Common myeloid progenitor, CD34-positive (primary cell): Measurements from ENCODE around the gene BRD2.
A peak's percentile ranks its signal among the peaks of the same experiment; 100 is the strongest.
"Not testable (repeated sequence)": the region's sequence is repeated elsewhere in the genome, so short reads cannot be mapped to it uniquely, and the experiment has no call there.

ENCODE experiments used
- CTCF ChIA-PET: fragments of 350-600 bp; sonication (Branson Sonifier 250); formaldehyde crosslinking; loops from one replicate; lab custom pipeline; 2021; ENCODE audit warnings: antibody characterized with exemption; lab: Charles Lee
- POLR2A ChIA-PET: fragments of 350-600 bp; sonication (Branson Sonifier 250); formaldehyde crosslinking; loops from one replicate; lab custom pipeline; 2021; ENCODE audit warnings: antibody characterized with exemption; lab: Charles Lee
- DNase-seq, 3 donors: peaks; one replicate each; pipeline versions ENCODE4 v3.0.0 to v3.0.0-alpha.2; 2013
- H3K27ac ChIP-seq, 2 experiments: 1 replicate in 1 of 2; 2 replicates in 1 of 2; pipeline ENCODE4 v1.7.0; 2013; ENCODE audit warnings: inconsistent platforms in 2 of 2, low read length in 2 of 2, mild to moderate bottlenecking in 2 of 2, low read depth in 1 of 2, moderate library complexity in 1 of 2; ENCODE audit not compliant: severe bottlenecking in 2 of 2, insufficient read depth in 1 of 2, poor library complexity in 1 of 2
- H3K27me3 ChIP-seq, 5 experiments: replicated peaks in 2 of 5; 1 replicate in 3 of 5; 2 replicates in 2 of 5; pipeline versions ENCODE4 v1.6.1 to v1.7.0; 2013; ENCODE audit warnings: low read length in 4 of 5, mild to moderate bottlenecking in 2 of 5, moderate library complexity in 2 of 5, inconsistent platforms in 1 of 5; ENCODE audit not compliant: insufficient read depth in 5 of 5, control insufficient read depth in 4 of 5
- H3K36me3 ChIP-seq, 4 experiments: 1 replicate in 2 of 4; 2 replicates in 2 of 4; pipeline versions ENCODE4 v1.6.1 to v1.7.0; 2013; ENCODE audit warnings: low read length in 3 of 4, control low read depth in 1 of 4, mild to moderate bottlenecking in 1 of 4; ENCODE audit not compliant: control insufficient read depth in 4 of 4, insufficient read depth in 4 of 4
- H3K4me1 ChIP-seq, 4 experiments: 1 replicate in 3 of 4; 2 replicates in 1 of 4; pipeline versions ENCODE4 v1.6.1 to v1.7.1; 2013; ENCODE audit warnings: low read length in 3 of 4, mild to moderate bottlenecking in 3 of 4, control low read depth in 1 of 4, inconsistent platforms in 1 of 4, moderate library complexity in 1 of 4; ENCODE audit not compliant: control insufficient read depth in 4 of 4, insufficient read depth in 4 of 4; ENCODE audit errors: control extremely low read depth in 1 of 4
- H3K4me3 ChIP-seq, 7 experiments: 1 replicate in 4 of 7; 2 replicates in 3 of 7; pipeline versions ENCODE4 v1.5.1 to v1.7.0; 2013; ENCODE audit warnings: mild to moderate bottlenecking in 7 of 7, low read length in 6 of 7, moderate library complexity in 6 of 7, inconsistent platforms in 2 of 7, low read depth in 2 of 7, control low read depth in 1 of 7; ENCODE audit not compliant: insufficient read depth in 4 of 7, control insufficient read depth in 1 of 7; ENCODE audit errors: extremely low read depth in 1 of 7
- H3K9me3 ChIP-seq, 5 experiments: 1 replicate in 4 of 5; 2 replicates in 1 of 5; pipeline versions ENCODE4 v1.6.1 to v1.7.1; 2013; ENCODE audit warnings: low read length in 4 of 5, mild to moderate bottlenecking in 2 of 5, inconsistent platforms in 1 of 5, low read depth in 1 of 5, moderate library complexity in 1 of 5; ENCODE audit not compliant: control insufficient read depth in 4 of 5, insufficient read depth in 2 of 5; ENCODE audit errors: control extremely low read depth in 1 of 5
- WGBS: methylation state at CpG from one replicate; pipeline ENCODE4 v1.1.5; 2013; ENCODE audit not compliant: insufficient coverage; 5-methylcytosine and 5-hydroxymethylcytosine counted together

The BRD2 gene

DNA sequence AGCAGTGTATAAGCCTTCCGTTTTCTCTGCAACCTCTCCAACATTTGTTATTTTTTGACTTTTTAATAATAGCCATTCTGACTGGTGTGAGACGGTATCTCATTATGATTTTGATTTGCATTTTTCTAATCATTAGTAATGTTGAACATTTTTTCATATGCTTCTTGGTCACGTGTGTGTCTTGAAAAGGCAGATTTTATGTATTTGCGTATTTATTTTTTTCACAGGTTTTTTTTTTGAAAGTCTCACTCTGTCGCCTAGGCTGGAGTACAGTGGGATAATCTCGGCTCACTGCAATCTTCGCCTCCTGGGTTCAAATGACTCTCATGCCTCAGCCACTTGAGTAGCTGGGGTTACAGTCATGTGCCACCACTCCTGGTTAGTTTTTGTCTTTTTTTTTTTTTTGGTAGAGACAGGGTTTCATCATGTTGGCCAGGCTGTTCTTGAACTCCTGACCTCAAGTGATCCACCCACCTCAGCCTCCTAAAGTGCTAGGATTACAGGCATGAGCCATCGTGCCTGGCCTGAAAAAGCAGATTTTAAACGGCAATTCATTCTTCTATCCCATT is 25.8 kb upstream of the BRD2 start:
- ChIA-PET POLR2A (interaction anchor here (0.5 to 3.4 kb wide), 3 partner anchors 10 to 44 kb away, joined by 3 to 24 read pairs (median 5); partner anchors contain the start of gene HLA-DMA), CTCF (interaction anchor here (1.0 to 5.4 kb wide), 12 partner anchors 8 to 104 kb away, joined by 3 to 60 read pairs (median 6); partner anchors contain the start of genes BRD2, HLA-DMA and TAP2)
- not testable (repeated sequence) for H3K4me3 ChIP-seq, H3K27ac ChIP-seq, H3K27me3 ChIP-seq, H3K36me3 ChIP-seq, H3K9me3 ChIP-seq, DNase-seq
- 93% methylated on average over 5 of the region's 9 CpGs for WGBS
- peaks cover 38 to 66% (median 57%) of the 10 kb centered on the region in 4 experiments for H3K4me1 ChIP-seq

DNA sequence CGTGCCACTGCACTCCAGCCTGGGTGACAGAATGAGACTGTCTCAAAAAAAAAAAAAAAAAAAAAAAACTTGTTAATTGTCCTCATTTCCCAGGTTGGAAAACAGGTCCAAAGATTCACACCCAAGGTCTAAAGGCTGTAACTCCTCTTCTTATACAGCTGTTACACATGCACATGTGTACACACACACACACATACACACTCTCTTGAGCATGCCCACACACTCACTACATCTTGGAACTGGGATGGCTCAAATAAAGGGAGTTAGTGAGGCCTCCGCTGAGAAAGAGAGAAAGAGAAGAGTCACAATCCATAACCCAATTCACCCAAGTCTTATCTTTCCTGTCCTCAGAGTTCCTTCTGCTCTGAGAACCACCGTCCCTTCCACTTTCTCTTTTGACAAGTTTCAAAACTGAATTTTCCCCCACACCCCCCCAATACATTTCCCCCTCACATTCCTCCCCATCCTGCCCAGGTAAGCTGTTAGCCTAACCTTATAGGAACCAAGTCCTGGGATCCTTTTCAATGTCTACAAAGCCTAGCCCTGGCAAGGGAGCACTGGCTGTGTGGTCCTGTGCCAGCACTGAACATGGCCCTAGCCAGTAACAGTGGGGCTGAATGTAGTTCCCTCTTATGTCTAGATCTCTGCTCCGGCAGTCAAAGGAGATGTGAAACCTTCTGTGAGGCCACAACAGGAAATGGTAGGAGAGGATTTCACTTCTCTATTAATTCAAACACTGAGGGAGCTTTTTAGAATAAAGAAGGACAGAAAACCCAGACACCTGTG is 24.3 kb upstream of the BRD2 start:
- H3K27ac ChIP-seq: peak overlapping the region; percentile 47 to 76
- H3K9me3 ChIP-seq: no peaks in the 10 kb centered on the region
- H3K4me1 ChIP-seq: peaks cover 40 to 72% (median 60%) of the 10 kb centered on the region in 4 experiments
- ChIA-PET POLR2A (interaction anchor here (0.6 to 2.3 kb wide), 4 partner anchors 9 to 580 kb away, joined by 3 to 11 read pairs (median 4); partner anchors contain the start of gene HLA-DMA), CTCF (interaction anchor here (0.9 to 3.1 kb wide), 8 partner anchors 9 to 157 kb away, joined by 3 to 39 read pairs (median 12); partner anchors contain the start of genes BRD2 and HLA-DMA)
- H3K4me3 ChIP-seq: peak overlapping the region in 6 of 7 experiments; percentile 45 to 76 (median 64)
- WGBS: 6% methylated on average over 3 of the region's 4 CpGs
- peak; percentile 67 to 89 (median 85) for DNase-seq
- H3K36me3 ChIP-seq: peaks cover 0 to 9% (median 7%) of the 10 kb centered on the region in 4 experiments
- H3K27me3 ChIP-seq: no peaks in the 10 kb centered on the region

DNA sequence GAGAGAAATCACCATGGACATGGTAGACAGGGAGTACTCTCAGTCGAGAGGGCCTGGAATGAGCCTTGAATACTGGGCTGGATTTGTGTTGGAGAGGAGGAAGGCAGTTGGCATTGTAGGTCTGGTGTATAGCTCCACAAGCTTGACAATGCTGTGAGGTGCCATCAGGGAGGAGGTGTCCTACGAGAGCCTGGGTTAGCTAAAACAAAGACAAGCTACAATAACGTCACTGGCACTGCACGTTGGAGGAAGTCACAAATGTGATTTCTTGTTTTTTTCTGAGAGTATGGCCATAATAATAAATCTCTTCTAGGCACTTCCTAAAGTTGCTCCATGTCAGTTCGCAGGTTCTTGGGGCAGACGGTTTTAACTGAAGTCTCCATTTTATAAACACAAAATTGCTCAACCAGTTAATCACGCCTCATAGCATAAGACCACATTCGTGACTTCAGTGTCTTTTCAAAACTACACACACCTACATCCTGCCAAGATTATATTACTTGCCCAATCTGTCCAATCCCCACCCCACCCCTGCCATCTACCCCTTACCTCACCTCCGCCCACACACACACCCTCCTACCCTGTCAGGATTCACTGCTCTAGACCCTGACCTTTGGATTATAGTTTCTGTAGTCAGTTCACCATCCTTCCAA is 23.2 kb upstream of the BRD2 start:
- ChIA-PET CTCF (interaction anchor here (0.9 to 3.1 kb wide), 7 partner anchors 9 to 59 kb away, joined by 3 to 39 read pairs (median 19); partner anchors contain the start of genes BRD2 and HLA-DMA), POLR2A (interaction anchor here (0.6 to 2.3 kb wide), 4 partner anchors 8 to 579 kb away, joined by 3 to 11 read pairs (median 4); partner anchors contain the start of gene HLA-DMA)
- peak overlapping the region in 2 of 7 experiments; percentile 60 to 76 for H3K4me3 ChIP-seq
- H3K9me3 ChIP-seq: no peaks in the 10 kb centered on the region
- no peaks in the 10 kb centered on the region for H3K27me3 ChIP-seq
- peaks cover 40 to 70% (median 63%) of the 10 kb centered on the region in 4 experiments for H3K4me1 ChIP-seq
- DNase-seq: peak in 2 of 3 donors; percentile 46 to 64
- peaks cover 0 to 21% (median 16%) of the 10 kb centered on the region in 4 experiments for H3K36me3 ChIP-seq
- H3K27ac ChIP-seq: peak overlapping the region in 1 of 2 experiments; percentile 76
- 63% methylated on average over 6 of the region's 9 CpGs for WGBS

DNA sequence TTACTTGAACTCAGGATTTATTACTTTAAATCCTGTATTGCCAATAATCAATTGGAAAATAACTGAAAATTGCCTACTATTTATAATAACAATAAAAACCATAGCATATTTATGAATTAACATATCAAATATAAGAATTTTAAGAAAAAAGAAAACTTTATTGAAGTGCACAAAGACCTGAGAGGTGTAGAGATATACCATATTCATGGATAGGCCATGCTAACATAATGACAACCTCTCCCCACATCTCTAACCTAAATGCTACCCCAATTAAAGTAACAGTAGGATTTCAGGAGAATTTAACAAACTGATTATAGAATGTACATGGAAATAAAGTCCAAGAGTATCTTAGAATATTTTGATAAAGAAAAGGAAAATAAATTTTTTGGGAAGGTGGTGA is 22.4 kb upstream of the BRD2 start:
- H3K27ac ChIP-seq: no peak overlapping the region
- no peaks in the 10 kb centered on the region for H3K9me3 ChIP-seq
- POLR2A ChIA-PET: no interaction called here

DNA sequence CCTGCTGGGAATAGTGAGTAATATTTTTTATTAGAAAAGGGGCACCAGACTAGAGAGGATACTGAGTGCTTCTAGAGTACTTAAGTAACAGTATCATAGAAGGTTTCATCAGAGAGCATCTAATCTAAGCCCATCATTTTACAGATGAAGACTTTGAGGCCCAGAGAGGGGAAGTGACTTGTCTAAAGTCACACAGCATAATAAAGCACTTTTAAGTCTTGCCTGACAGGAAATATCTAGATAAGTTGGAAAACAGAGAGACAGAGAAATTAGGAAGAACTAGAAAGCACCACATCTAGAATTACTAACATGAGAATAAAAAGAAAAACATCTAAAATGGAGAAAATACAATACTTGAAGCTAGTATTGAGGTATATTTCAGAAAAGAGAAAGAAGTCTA is 21.5 kb upstream of the BRD2 start:
- H3K36me3 ChIP-seq: peaks cover 2 to 23% (median 18%) of the 10 kb centered on the region in 4 experiments
- no peaks in the 10 kb centered on the region for H3K9me3 ChIP-seq
- H3K4me3 ChIP-seq: no peak overlapping the region
- ChIA-PET POLR2A (interaction anchor here (0.8 kb wide), 1 partner anchor 14 kb away, joined by 3 read pairs; no protein-coding TSS in a partner anchor), CTCF (interaction anchor here (1.0 to 9.4 kb wide), 12 partner anchors 8 to 75 kb away, joined by 3 to 175 read pairs (median 5); no protein-coding TSS in a partner anchor)
- no peak overlapping the region for H3K27ac ChIP-seq
- DNase-seq: no peak
- peaks cover 30 to 68% (median 62%) of the 10 kb centered on the region in 4 experiments for H3K4me1 ChIP-seq
- no peaks in the 10 kb centered on the region for H3K27me3 ChIP-seq

More for the DNA sequence above, 22.4 kb upstream of the BRD2 start:
- DNase-seq: no peak
- H3K4me3 ChIP-seq: no peak overlapping the region
- H3K27me3 ChIP-seq: no peaks in the 10 kb centered on the region
- H3K36me3 ChIP-seq: peaks cover 2 to 23% (median 18%) of the 10 kb centered on the region in 4 experiments
- H3K4me1 ChIP-seq: peaks cover 37 to 69% (median 63%) of the 10 kb centered on the region in 4 experiments
- CTCF ChIA-PET: no interaction called here

DNA sequence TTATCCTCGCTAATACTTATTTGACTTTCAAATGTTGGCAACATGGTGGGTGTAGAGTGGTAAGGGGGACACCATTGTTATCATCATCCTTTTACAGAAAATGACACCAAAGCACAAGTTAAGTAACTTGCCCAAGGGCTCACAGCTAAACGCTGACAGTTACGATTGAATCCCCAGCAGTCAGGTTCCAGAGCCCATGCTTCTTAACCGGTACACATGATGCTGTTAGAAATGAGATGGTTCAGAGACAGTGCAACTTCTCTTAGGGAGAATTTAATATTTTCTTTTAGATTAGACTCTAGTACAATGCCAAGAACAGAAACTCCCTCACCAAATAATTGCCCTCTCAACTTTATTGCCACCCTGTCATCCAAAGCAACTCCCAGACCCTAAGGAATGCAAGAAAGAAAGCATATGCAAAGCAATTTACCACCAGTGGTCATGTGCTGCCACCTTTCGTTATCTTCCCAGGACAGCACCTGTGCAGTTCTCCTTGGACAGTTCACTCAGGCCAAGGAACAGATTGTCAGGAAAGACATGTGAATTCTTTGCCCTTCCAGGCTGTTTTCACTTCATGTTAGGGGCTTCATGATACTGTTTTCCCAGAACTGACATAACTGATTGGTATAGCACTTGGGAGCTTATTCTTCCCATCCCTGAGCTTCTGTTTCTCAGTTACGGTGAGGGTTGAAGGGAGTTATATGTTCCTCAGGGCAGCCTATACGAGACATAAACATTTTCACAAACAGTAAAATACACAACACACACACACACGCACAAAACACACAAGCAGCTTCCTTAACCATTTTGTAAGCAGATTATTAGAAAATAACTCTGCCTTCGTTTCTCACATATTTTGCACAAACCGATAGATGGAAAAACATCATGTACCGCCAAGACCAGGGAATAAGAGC is 20.6 kb upstream of the BRD2 start:
- Histone ChIP-seq H3K4me1 (peaks cover 34 to 68% (median 63%) of the 10 kb centered on the region in 4 experiments), H3K27me3 (no peaks in the 10 kb centered on the region), H3K27ac (no peak overlapping the region), H3K4me3 (no peak overlapping the region), H3K36me3 (peaks cover 2 to 23% (median 18%) of the 10 kb centered on the region in 4 experiments), H3K9me3 (no peaks in the 10 kb centered on the region)
- 81% methylated on average over 6 of the region's 11 CpGs for WGBS
- DNase-seq: peak; percentile 56 to 69 (median 62)
- POLR2A ChIA-PET: interaction anchor here (0.8 kb wide), 1 partner anchor 15 kb away, joined by 3 read pairs; no protein-coding TSS in a partner anchor
- CTCF ChIA-PET: interaction anchor here (0.6 to 9.4 kb wide), 20 partner anchors 8 to 76 kb away, joined by 3 to 175 read pairs (median 4); no protein-coding TSS in a partner anchor
